HG03558 (cell line): ENCODE data around the gene ATP5F1A.

Experiments
- ATAC-seq: cut with Tn5 transposase; IDR thresholded peaks from one replicate; pipeline ENCODE4 v1.9.1; 2021; ENCODE audit warnings: moderate number of reproducible peaks; ENCODE audit not compliant: unreplicated experiment; ENCODE audit errors: extremely low read depth

The ATP5F1A gene

GRCh38 chr18:46079336-46079735 lies 18.8 kb downstream of the ATP5F1A start:
- ATAC-seq = no peak

GRCh38 chr18:46073474-46074331 lies 24.4 kb downstream of the ATP5F1A start:
- no peak for ATAC-seq

- no peak for ATAC-seq
Measured at GRCh38 chr18:46072959-46073358, 25.1 kb downstream of the ATP5F1A start.

- no peak for ATAC-seq
Measured at GRCh38 chr18:46072376-46072867, 25.7 kb downstream of the ATP5F1A start.

GRCh38 chr18:46071653-46072375 lies 26.3 kb downstream of the ATP5F1A start, which contains the start of gene PSTPIP2:
Gene PSTPIP2 (minus strand): TSS chr18:46072260. CDS start chr18:46072188, 72 bp downstream.
- ATAC-seq = no peak

- no peak for ATAC-seq
Measured at GRCh38 chr18:46070815-46071652, 27.1 kb downstream of the ATP5F1A start.

- no peak for ATAC-seq
Measured at GRCh38 chr18:46070232-46070631, 27.9 kb downstream of the ATP5F1A start.

- no peak for ATAC-seq
Measured at GRCh38 chr18:46069524-46069923, 28.6 kb downstream of the ATP5F1A start.

- no peak for ATAC-seq
Measured at GRCh38 chr18:46068763-46069162, 29.3 kb downstream of the ATP5F1A start.

- ATAC-seq = no peak
Measured at GRCh38 chr18:46067438-46068007, 30.6 kb downstream of the ATP5F1A start.

GRCh38 chr18:46062781-46063180 lies 35.3 kb downstream of the ATP5F1A start:
- ATAC-seq = no peak

- ATAC-seq = no peak
Measured at GRCh38 chr18:46061796-46062195, 36.3 kb downstream of the ATP5F1A start.

GRCh38 chr18:46061387-46061786 lies 36.7 kb downstream of the ATP5F1A start:
- ATAC-seq = no peak

- ATAC-seq = no peak
Measured at GRCh38 chr18:46060359-46060841, 37.7 kb downstream of the ATP5F1A start.

- ATAC-seq = no peak
Measured at GRCh38 chr18:46055838-46056230, 42.3 kb downstream of the ATP5F1A start.

- no peak for ATAC-seq
Measured at GRCh38 chr18:46054956-46055837, 42.9 kb downstream of the ATP5F1A start.

- ATAC-seq = no peak
Measured at GRCh38 chr18:46053368-46054095, 44.6 kb downstream of the ATP5F1A start.

GRCh38 chr18:46051731-46052461 lies 46.2 kb downstream of the ATP5F1A start:
- no peak for ATAC-seq
